ENCODE measurements around the gene TFEC. TPM values are rescaled to one million over a fixed set of nuclear protein-coding genes. Genes with fewer than 3 reads are reported as not detected.

The TFEC gene
- total and polyA plus RNA-seq, 2 of the 4 experiments (the other 2 are of a cell fraction) = under 0.01 to 0.02 TPM

- ChIA-PET CTCF (no interaction called here), POLR2A (ENCODE audit: unreplicated experiment) (no interaction called here)
- dilution Hi-C loops (cut with HindIII; ENCODE audit: low sequenced_read_pairs, unreplicated experiment) = no loop called here
- H2AFZ ChIP-seq (replicated peaks; ENCODE audit: low read length, poor library complexity) = no peak overlapping the region
- H2BK5ac ChIP-seq (ENCODE audit: low read depth, low read length, poor library complexity, severe bottlenecking) = no peak overlapping the region
- no peak overlapping the region for H3K56ac ChIP-seq (ENCODE audit: extremely low read depth, insufficient read depth, low read length)
- TF ChIP-seq MAZ (IDR thresholded peaks at IDR 0.05; ENCODE audit: borderline replicate concordance, low read depth, low read length) (no peak), NFE2L2 (IDR thresholded peaks at IDR 0.05; ENCODE audit: low read depth, low read length) (no peak), USF2 (IDR thresholded peaks at IDR 0.05; ENCODE audit: low read depth, low read length) (no peak), MXI1 (IDR thresholded peaks at IDR 0.05; ENCODE audit: borderline replicate concordance, low read depth, low read length) (no peak), BHLHE40 (IDR thresholded peaks at IDR 0.05; ENCODE audit: low read depth, low read length) (no peak), ELK1 (IDR thresholded peaks at IDR 0.05; ENCODE audit: borderline replicate concordance, low read depth, low read length) (no peak), FOS (IDR thresholded peaks at IDR 0.05; ENCODE audit: low read depth, low read length) (no peak), RAD21 (IDR thresholded peaks at IDR 0.05; ENCODE audit: low read length) (no peak), RCOR1 (IDR thresholded peaks at IDR 0.05; ENCODE audit: insufficient replicate concordance, low read length) (no peak), CEBPB (IDR thresholded peaks at IDR 0.05; ENCODE audit: low read depth, low read length) (no peak), MAFK (IDR thresholded peaks at IDR 0.05; ENCODE audit: low read depth, low read length) (no peak), CHD1 (IDR thresholded peaks at IDR 0.05; ENCODE audit: low read depth, low read length) (no peak), CTCF (conservative IDR thresholded peaks at IDR 0.05; ENCODE audit: low read depth, low read length) (no peak), POLR2A (IDR thresholded peaks at IDR 0.05; ENCODE audit: low read depth, low read length) (no peak), RFX5 (IDR thresholded peaks at IDR 0.05; ENCODE audit: low read depth, low read length) (no peak), SMC3 (IDR thresholded peaks at IDR 0.05; ENCODE audit: low read depth, low read length) (no peak)
- H2BK120ac ChIP-seq (ENCODE audit: low read depth, low read length) = no peak overlapping the region
- BruUV-seq (replicated peaks) = no TSS peak
- no peak for DNase-seq
- no peaks in the 10 kb centered on the region for H3K9me1 ChIP-seq (ENCODE audit: insufficient read depth, low read length)
- no peaks in the 10 kb centered on the region for H3K27me3 ChIP-seq (ENCODE audit: control insufficient read depth, insufficient read depth, low read length)
- H3K79me1 ChIP-seq (ENCODE audit: low read depth in 1 of 2, low read length in 2 of 2) = no peaks in the 10 kb centered on the region
- H3K4me3 ChIP-seq (ENCODE audit: insufficient read depth, low read depth, low read length) = no peak overlapping the region
- H2AK9ac ChIP-seq (replicated peaks; ENCODE audit: low read depth, low read length, poor library complexity) = no peak overlapping the region
- H3K9ac ChIP-seq (ENCODE audit: low read depth, low read length) = no peak overlapping the region
- H3K4me2 ChIP-seq (ENCODE audit: low read depth, low read length) = no peak overlapping the region
- H3K14ac ChIP-seq (replicated peaks; ENCODE audit: low read depth, low read length) = no peak overlapping the region
- intact Hi-C loops (cut with micrococcal nuclease) = no loop called here
- H4K91ac ChIP-seq (ENCODE audit: insufficient read depth, low read depth, low read length) = no peak overlapping the region
- no peak overlapping the region for H2BK15ac ChIP-seq (ENCODE audit: low read depth, low read length)
- no peaks in the 10 kb centered on the region for H3K4me1 ChIP-seq (ENCODE audit: control insufficient read depth, insufficient read depth, low read length)
- no peaks in the 10 kb centered on the region for H3K9me3 ChIP-seq (ENCODE audit: control insufficient read depth, insufficient read depth, low read length)
- no peak overlapping the region for H3K23ac ChIP-seq (ENCODE audit: low read depth, low read length)
- H2AK5ac ChIP-seq (ENCODE audit: low read depth, low read length) = no peak overlapping the region
- H4K20me1 ChIP-seq (ENCODE audit: insufficient read depth, low read length) = no peaks in the 10 kb centered on the region
- H4K5ac ChIP-seq (ENCODE audit: low read depth, low read length) = no peak overlapping the region
- in situ Hi-C loops (cut with MboI; ENCODE audit: low sequenced_read_pairs) = no loop called here
- H3K4ac ChIP-seq (ENCODE audit: low read depth, low read length) = no peak overlapping the region
- ATAC-seq (ENCODE audit: low read depth) = no peak
- H3K18ac ChIP-seq (ENCODE audit: low read depth, low read length) = no peak overlapping the region
- H2BK20ac ChIP-seq (ENCODE audit: low read depth, low read length) = no peak overlapping the region
- H3K36me3 ChIP-seq (ENCODE audit: control insufficient read depth, insufficient read depth, low read length) = no peaks in the 10 kb centered on the region
- H3K27ac ChIP-seq (ENCODE audit: insufficient read depth, low read length) = no peak overlapping the region
- no peak overlapping the region for H4K8ac ChIP-seq (ENCODE audit: low read depth in 2 of 2, low read length in 2 of 2)
Measured at GRCh38 chr7:115962340-115962739, 68.2 kb downstream of the TFEC start.
